Caco-2 (cell line): ENCODE data around the gene PEX14. TPM values are rescaled to one million over a fixed set of nuclear protein-coding genes. Genes with fewer than 3 reads are reported as not detected.

Experiments
- BruUV-seq: library from RNA; stranded (reverse); fragments of 400-500 nt; replicated peaks from 2 replicates; lab custom pipeline; 2021; lab: Mats Ljungman, UMichigan
- CTCF ChIA-PET: fragments of 300-600 bp; sonication (Branson Sonifier 250); formaldehyde crosslinking; loops from one replicate; lab custom pipeline; 2022; ENCODE audit warnings: antibody characterized with exemption; lab: Charles Lee
- POLR2A ChIA-PET: fragments of 300-600 bp; sonication (Branson Sonifier 250); formaldehyde crosslinking; loops from one replicate; lab custom pipeline; 2022; ENCODE audit warnings: antibody characterized with exemption; lab: Charles Lee
- DNase-seq, 2 experiments: peaks; one replicate each; pipeline versions ENCODE4 v3.0.0 to v3.0.0-alpha.2; 2020 to 2022
- H3K27me3 ChIP-seq: replicated peaks from 2 replicates; pipeline ENCODE4 v1.6.0; 2011; ENCODE audit warnings: low read length; ENCODE audit not compliant: control insufficient read depth, insufficient read depth
- H3K36me3 ChIP-seq: 2 replicates; pipeline ENCODE4 v1.5.1; 2011; ENCODE audit warnings: low read length; ENCODE audit not compliant: control insufficient read depth, insufficient read depth
- H3K4me1 ChIP-seq: fragments of 250-450 bp; sonication (Bioruptor Pico); 2 replicates; pipeline ENCODE4 v1.5.1; 2020; ENCODE audit warnings: mild to moderate bottlenecking
- H3K4me3 ChIP-seq: 2 replicates; pipeline ENCODE4 v1.5.1; 2011; ENCODE audit warnings: low read depth, mild to moderate bottlenecking, control low read depth, low read length
- H3K9me3 ChIP-seq: fragments of 250-450 bp; sonication (Bioruptor Pico); 2 replicates; pipeline ENCODE4 v1.5.1; 2020; ENCODE audit warnings: mild to moderate bottlenecking, moderate library complexity
- H3K27ac Mint-ChIP-seq: one replicate; pipeline ENCODE4 v1.8.0; 2022; ENCODE audit warnings: mixed read lengths; ENCODE audit not compliant: unreplicated experiment
- H3K27me3 Mint-ChIP-seq: one replicate; pipeline ENCODE4 v1.8.0; 2022; ENCODE audit warnings: mixed read lengths; ENCODE audit not compliant: insufficient read depth, unreplicated experiment
- H3K36me3 Mint-ChIP-seq: one replicate; pipeline ENCODE4 v1.8.0; 2022; ENCODE audit warnings: mild to moderate bottlenecking, mixed read lengths; ENCODE audit not compliant: insufficient read depth, unreplicated experiment
- H3K4me1 Mint-ChIP-seq: one replicate; pipeline ENCODE4 v1.8.0; 2022; ENCODE audit warnings: low read depth, mixed read lengths; ENCODE audit not compliant: unreplicated experiment
- H3K4me3 Mint-ChIP-seq: one replicate; pipeline ENCODE4 v1.8.0; 2022; ENCODE audit warnings: mild to moderate bottlenecking, moderate library complexity, mixed read lengths; ENCODE audit not compliant: unreplicated experiment
- H3K9me3 Mint-ChIP-seq: one replicate; pipeline ENCODE4 v1.8.0; 2022; ENCODE audit warnings: mixed read lengths; ENCODE audit not compliant: unreplicated experiment
- intact Hi-C: fragments of 100-400 bp; cut with micrococcal nuclease; formaldehyde crosslinking; loops from one replicate; pipeline ENCODE4 v1.10.0; 2022; ENCODE audit not compliant: unreplicated experiment
- total RNA-seq: library from RNA; stranded (reverse); gene quantifications from 2 replicates; pipeline ENCODE4 v1.2.3, GENCODE V29; 2022
- TF ChIP-seq, protein P1 (sequence below), 2 experiments: fragments of 200-600 bp in 1 of 2; IDR thresholded peaks; 1 replicate in 1 of 2; 2 replicates in 1 of 2; pipeline versions ENCODE4 v1.5.1 to v1.8.0; 2011 to 2022; ENCODE audit warnings: antibody characterized with exemption in 1 of 2, control low read depth in 1 of 2, inconsistent platforms in 1 of 2, low read depth in 1 of 2, low read length in 1 of 2, mild to moderate bottlenecking in 1 of 2, moderate library complexity in 1 of 2; ENCODE audit not compliant: insufficient read depth in 1 of 2, severe bottlenecking in 1 of 2, unreplicated experiment in 1 of 2

PEX14 gene
- total RNA-seq, 1 experiment from 2014 or later: 22.2 TPM

DNA sequence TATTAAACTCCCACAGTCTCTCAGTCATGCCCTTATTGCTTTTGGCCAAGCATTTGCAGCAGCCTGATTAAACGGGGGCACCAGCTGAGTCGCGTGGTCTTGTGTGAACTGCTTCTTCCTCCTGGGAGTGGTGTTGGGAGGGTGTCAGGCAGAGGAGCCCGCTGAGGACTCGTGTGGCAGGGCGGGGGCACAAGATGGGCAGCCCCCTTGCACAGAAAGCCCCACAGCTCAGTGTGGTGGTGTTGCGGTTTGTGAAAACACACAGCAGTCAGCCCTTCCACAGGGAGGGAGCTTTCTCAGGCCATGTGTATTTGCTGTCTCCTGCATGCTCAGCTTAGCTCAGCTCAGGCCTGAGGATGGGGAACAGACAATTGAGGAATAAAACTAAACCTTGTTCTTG is 22.4 kb downstream of the PEX14 start:
- POLR2A ChIA-PET: interaction anchor here (0.5 kb wide), 1 partner anchor 11 kb away, joined by 4 read pairs; no protein-coding TSS in a partner anchor
- TF ChIP-seq, protein P1, sequence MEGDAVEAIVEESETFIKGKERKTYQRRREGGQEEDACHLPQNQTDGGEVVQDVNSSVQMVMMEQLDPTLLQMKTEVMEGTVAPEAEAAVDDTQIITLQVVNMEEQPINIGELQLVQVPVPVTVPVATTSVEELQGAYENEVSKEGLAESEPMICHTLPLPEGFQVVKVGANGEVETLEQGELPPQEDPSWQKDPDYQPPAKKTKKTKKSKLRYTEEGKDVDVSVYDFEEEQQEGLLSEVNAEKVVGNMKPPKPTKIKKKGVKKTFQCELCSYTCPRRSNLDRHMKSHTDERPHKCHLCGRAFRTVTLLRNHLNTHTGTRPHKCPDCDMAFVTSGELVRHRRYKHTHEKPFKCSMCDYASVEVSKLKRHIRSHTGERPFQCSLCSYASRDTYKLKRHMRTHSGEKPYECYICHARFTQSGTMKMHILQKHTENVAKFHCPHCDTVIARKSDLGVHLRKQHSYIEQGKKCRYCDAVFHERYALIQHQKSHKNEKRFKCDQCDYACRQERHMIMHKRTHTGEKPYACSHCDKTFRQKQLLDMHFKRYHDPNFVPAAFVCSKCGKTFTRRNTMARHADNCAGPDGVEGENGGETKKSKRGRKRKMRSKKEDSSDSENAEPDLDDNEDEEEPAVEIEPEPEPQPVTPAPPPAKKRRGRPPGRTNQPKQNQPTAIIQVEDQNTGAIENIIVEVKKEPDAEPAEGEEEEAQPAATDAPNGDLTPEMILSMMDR (IDR thresholded peaks at IDR 0.05; ENCODE audit: insufficient read depth in 1 of 2, low read depth in 1 of 2, low read length in 1 of 2, severe bottlenecking in 1 of 2, unreplicated experiment in 1 of 2): no peak

GRCh38 chr1:10498231-10498630 is 23.5 kb downstream of the PEX14 start:
- Histone ChIP-seq H3K27me3 (no peaks in the 10 kb centered on the region), H3K36me3 (no peaks in the 10 kb centered on the region; the same call in 1 of the 2 replicates), H3K4me3 (no peak overlapping the region), H3K4me1 (0 out of 2 replicates have a peak, but pooled peaks cover 7% of the 10 kb centered on the region), H3K9me3 (no peaks in the 10 kb centered on the region)
- Mint-ChIP-seq H3K4me1 (no peaks in the 10 kb centered on the region), H3K27ac (no peak overlapping the region), H3K27me3 (no peaks in the 10 kb centered on the region), H3K9me3 (no peaks in the 10 kb centered on the region), H3K36me3 (peaks cover 4% of the 10 kb centered on the region), H3K4me3 (no peak overlapping the region)
- ChIA-PET POLR2A (no interaction called here), CTCF (no interaction called here)
- no peak for DNase-seq
- TF ChIP-seq, protein P1 (IDR thresholded peaks at IDR 0.05; ENCODE audit: insufficient read depth in 1 of 2, low read depth in 1 of 2, low read length in 1 of 2, severe bottlenecking in 1 of 2, unreplicated experiment in 1 of 2): no peak
- no TSS peak for BruUV-seq
- intact Hi-C loops: no loop called here

More for the DNA sequence above, 22.4 kb downstream of the PEX14 start:
- Histone ChIP-seq H3K4me1 (0 out of 2 replicates have a peak, but pooled peaks cover 7% of the 10 kb centered on the region), H3K9me3 (no peaks in the 10 kb centered on the region), H3K4me3 (no peak overlapping the region), H3K36me3 (no peaks in the 10 kb centered on the region; the same call in 1 of the 2 replicates), H3K27me3 (no peaks in the 10 kb centered on the region)
- intact Hi-C loops: no loop called here
- H3K27me3 Mint-ChIP-seq: no peaks in the 10 kb centered on the region
- no peak overlapping the region for H3K27ac Mint-ChIP-seq
- no TSS peak for BruUV-seq
- CTCF ChIA-PET: no interaction called here
- DNase-seq: no peak
- peaks cover 4% of the 10 kb centered on the region for H3K36me3 Mint-ChIP-seq
- no peaks in the 10 kb centered on the region for H3K4me1 Mint-ChIP-seq
- H3K4me3 Mint-ChIP-seq: no peak overlapping the region
- H3K9me3 Mint-ChIP-seq: no peaks in the 10 kb centered on the region

GRCh38 chr1:10502206-10502605 is 27.5 kb downstream of the PEX14 start:
- Mint-ChIP-seq H3K4me1 (peaks cover 12% of the 10 kb centered on the region), H3K4me3 (no peak overlapping the region), H3K27me3 (no peaks in the 10 kb centered on the region), H3K36me3 (peaks cover 4% of the 10 kb centered on the region), H3K9me3 (no peaks in the 10 kb centered on the region), H3K27ac (no peak overlapping the region)
- no TSS peak for BruUV-seq
- peaks cover 17% of the 10 kb centered on the region for H3K4me1 ChIP-seq
- intact Hi-C loops: no loop called here
- no peak overlapping the region for H3K4me3 ChIP-seq
- ChIA-PET POLR2A (no interaction called here), CTCF (no interaction called here)
- no peaks in the 10 kb centered on the region for H3K9me3 ChIP-seq
- no peaks in the 10 kb centered on the region for H3K36me3 ChIP-seq
- H3K27me3 ChIP-seq: no peaks in the 10 kb centered on the region
- DNase-seq: no peak
- TF ChIP-seq, protein P1 (IDR thresholded peaks at IDR 0.05; ENCODE audit: insufficient read depth in 1 of 2, low read depth in 1 of 2, low read length in 1 of 2, severe bottlenecking in 1 of 2, unreplicated experiment in 1 of 2): no peak
